PC-9 (cell line): Measurements from ENCODE around the gene MNT. TPM values are rescaled to one million over a fixed set of nuclear protein-coding genes. Genes with fewer than 3 reads are reported as not detected.

Experiments used
- BruUV-seq: library from RNA; stranded (reverse); fragments of 400-500 nt; replicated peaks from 2 replicates; lab custom pipeline; 2021; lab: Mats Ljungman, UMichigan
- CTCF ChIA-PET: fragments of 300-600 bp; sonication (Branson Sonifier 250); formaldehyde crosslinking; loops from one replicate; lab custom pipeline; 2022; ENCODE audit warnings: antibody characterized with exemption; lab: Charles Lee
- POLR2A ChIA-PET: fragments of 300-600 bp; sonication (Branson Sonifier 250); formaldehyde crosslinking; loops from one replicate; lab custom pipeline; 2022; ENCODE audit warnings: antibody characterized with exemption; ENCODE audit not compliant: unreplicated experiment; lab: Charles Lee
- DNase-seq, 2 experiments: peaks; one replicate each; pipeline versions ENCODE4 v3.0.0 to v3.0.0-alpha.2; 2015 to 2022; ENCODE audit warnings: mixed read lengths in 1 of 2
- H2AFZ ChIP-seq: fragments of 200-600 bp; sonication (generic); 2 replicates; pipeline ENCODE4 v1.8.1; 2017; ENCODE audit warnings: antibody characterized with exemption
- H3F3A ChIP-seq: fragments of 200-600 bp; sonication (generic); 2 replicates; pipeline ENCODE4 v1.8.1; 2017; ENCODE audit warnings: antibody characterized with exemption, mild to moderate bottlenecking, low read depth; ENCODE audit not compliant: insufficient read depth
- H3K27ac ChIP-seq: fragments of 200-600 bp; sonication (generic); 2 replicates; pipeline ENCODE4 v1.6.1; 2016; ENCODE audit warnings: mixed run types
- H3K27me3 ChIP-seq: fragments of 200-600 bp; sonication (generic); 2 replicates; pipeline ENCODE4 v1.6.1; 2016; ENCODE audit warnings: low read depth, mixed run types; ENCODE audit not compliant: insufficient read depth
- H3K36me3 ChIP-seq: fragments of 200-600 bp; sonication (generic); 2 replicates; pipeline ENCODE4 v1.6.1; 2016; ENCODE audit warnings: low read depth, mixed run types
- H3K4me1 ChIP-seq: fragments of 200-600 bp; sonication (generic); replicated peaks from 2 replicates; pipeline ENCODE4 v1.6.1; 2016; ENCODE audit warnings: mixed run types; ENCODE audit not compliant: insufficient read depth
- H3K4me2 ChIP-seq: fragments of 200-600 bp; sonication (generic); 2 replicates; pipeline ENCODE4 v1.6.1; 2017; ENCODE audit warnings: mixed run types
- H3K4me3 ChIP-seq: fragments of 200-600 bp; sonication (generic); 2 replicates; pipeline ENCODE4 v1.6.1; 2016; ENCODE audit warnings: mixed run types
- H3K79me2 ChIP-seq: fragments of 200-600 bp; sonication (generic); 2 replicates; pipeline ENCODE4 v1.6.1; 2017; ENCODE audit warnings: low read depth, mixed run types
- H3K9me2 ChIP-seq: fragments of 200-600 bp; sonication (generic); 2 replicates; pipeline ENCODE4 v1.8.1; 2017; ENCODE audit warnings: mild to moderate bottlenecking; ENCODE audit not compliant: insufficient read depth
- H3K9me3 ChIP-seq: fragments of 200-600 bp; sonication (generic); 2 replicates; pipeline ENCODE4 v1.8.1; 2016; ENCODE audit warnings: low read depth; ENCODE audit not compliant: insufficient read depth
- H4K20me1 ChIP-seq: fragments of 200-600 bp; sonication (generic); 2 replicates; pipeline ENCODE4 v1.8.1; 2017; ENCODE audit not compliant: insufficient read depth
- CTCF ChIP-seq: fragments of 200-600 bp; sonication (generic); conservative IDR thresholded peaks from 2 replicates; pipeline ENCODE4 v1.6.1; 2017; ENCODE audit warnings: mixed run types, antibody characterized with exemption, mild to moderate bottlenecking, moderate library complexity
- EZH2 ChIP-seq: fragments of 200-600 bp; sonication (generic); IDR thresholded peaks from 2 replicates; pipeline ENCODE4 v1.8.0; 2017; ENCODE audit warnings: antibody characterized with exemption, low read depth
- intact Hi-C: fragments of 100-400 bp; cut with micrococcal nuclease; formaldehyde crosslinking; loops from one replicate; pipeline ENCODE4 v1.10.0; 2022; ENCODE audit not compliant: unreplicated experiment
- total RNA-seq: library from RNA; stranded (reverse); gene quantifications from 2 replicates; pipeline ENCODE4 v1.2.3, GENCODE V29; 2021

Gene MNT
- total RNA-seq, 1 experiment from 2014 or later = 60.7 TPM

DNA sequence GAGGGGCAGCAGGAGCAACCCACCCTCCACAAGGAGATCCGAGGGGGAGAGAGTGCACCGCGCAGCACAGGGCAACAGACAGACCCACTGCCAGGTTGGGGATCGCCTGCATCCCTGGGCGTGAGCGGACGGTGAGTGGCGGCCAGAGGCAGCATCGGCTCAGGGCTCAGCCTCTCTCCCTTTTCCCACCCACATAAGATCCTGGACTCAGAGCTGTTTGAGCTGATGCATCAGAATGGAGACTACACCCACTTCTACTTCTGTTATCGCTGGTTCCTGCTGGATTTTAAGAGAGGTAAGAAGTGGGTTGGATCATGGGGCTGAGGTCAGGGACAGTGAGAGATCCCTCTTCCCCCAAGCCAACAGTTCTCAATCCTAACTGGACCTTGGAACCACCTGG is 23.2 kb downstream of the MNT start:
- TF ChIP-seq EZH2 (no peak), CTCF (no peak)
- ChIA-PET POLR2A (interaction anchor here (0.6 kb wide), 1 partner anchor 61 kb away, joined by 14 read pairs; no protein-coding TSS in a partner anchor), CTCF (interaction anchor here (0.6 kb wide), 1 partner anchor 30 kb away, joined by 9 read pairs; no protein-coding TSS in a partner anchor)
- no peak overlapping the region for H3K27ac ChIP-seq
- intact Hi-C loops = no loop called here
- H3F3A ChIP-seq = no peaks in the 10 kb centered on the region; the same call in 1 of the 2 replicates
- no peak overlapping the region for H3K4me2 ChIP-seq
- no peaks in the 10 kb centered on the region for H3K27me3 ChIP-seq
- H3K4me1 ChIP-seq = no peaks in the 10 kb centered on the region
- no peaks in the 10 kb centered on the region for H3K79me2 ChIP-seq
- DNase-seq = no peak
- no peaks in the 10 kb centered on the region for H4K20me1 ChIP-seq
- no peaks in the 10 kb centered on the region for H3K36me3 ChIP-seq
- no peaks in the 10 kb centered on the region for H3K9me3 ChIP-seq
- no peak overlapping the region for H3K4me3 ChIP-seq
- no peaks in the 10 kb centered on the region for H3K9me2 ChIP-seq
- BruUV-seq = no TSS peak
- H2AFZ ChIP-seq = no peak overlapping the region

DNA sequence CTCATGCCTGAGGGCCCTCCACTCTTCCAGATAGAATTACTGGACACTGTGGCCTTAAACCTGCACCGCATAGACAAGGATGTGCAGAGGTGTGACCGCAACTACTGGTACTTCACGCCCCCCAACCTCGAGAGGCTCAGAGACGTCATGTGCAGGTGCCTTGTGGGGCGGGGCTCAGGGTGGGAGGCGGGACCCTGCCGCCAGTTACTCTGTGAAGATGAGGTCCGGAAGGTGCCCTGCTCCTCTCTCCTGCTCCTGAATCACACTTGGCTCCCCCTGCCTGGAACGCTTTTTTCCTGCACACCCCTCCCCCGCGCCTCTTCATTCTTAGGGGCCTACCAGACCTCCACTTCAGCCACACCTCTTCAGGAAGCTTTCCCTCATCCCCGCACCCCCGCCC is 24.8 kb downstream of the MNT start:
- Histone ChIP-seq H3K4me2 (no peak overlapping the region), H3K9me3 (no peaks in the 10 kb centered on the region), H3F3A (no peaks in the 10 kb centered on the region; the same call in 1 of the 2 replicates), H3K4me3 (no peak overlapping the region), H3K79me2 (no peaks in the 10 kb centered on the region), H3K4me1 (no peaks in the 10 kb centered on the region), H2AFZ (no peak overlapping the region), H3K36me3 (no peaks in the 10 kb centered on the region), H3K27me3 (no peaks in the 10 kb centered on the region), H3K27ac (no peak overlapping the region), H3K9me2 (no peaks in the 10 kb centered on the region), H4K20me1 (no peaks in the 10 kb centered on the region)
- intact Hi-C loops = no loop called here
- DNase-seq = no peak
- ChIA-PET CTCF (no interaction called here), POLR2A (interaction anchor here (0.5 to 0.6 kb wide), 2 partner anchors 26 to 178 kb away, joined by 4 to 6 read pairs; no protein-coding TSS in a partner anchor)
- TF ChIP-seq CTCF (no peak), EZH2 (no peak)
- no TSS peak for BruUV-seq

DNA sequence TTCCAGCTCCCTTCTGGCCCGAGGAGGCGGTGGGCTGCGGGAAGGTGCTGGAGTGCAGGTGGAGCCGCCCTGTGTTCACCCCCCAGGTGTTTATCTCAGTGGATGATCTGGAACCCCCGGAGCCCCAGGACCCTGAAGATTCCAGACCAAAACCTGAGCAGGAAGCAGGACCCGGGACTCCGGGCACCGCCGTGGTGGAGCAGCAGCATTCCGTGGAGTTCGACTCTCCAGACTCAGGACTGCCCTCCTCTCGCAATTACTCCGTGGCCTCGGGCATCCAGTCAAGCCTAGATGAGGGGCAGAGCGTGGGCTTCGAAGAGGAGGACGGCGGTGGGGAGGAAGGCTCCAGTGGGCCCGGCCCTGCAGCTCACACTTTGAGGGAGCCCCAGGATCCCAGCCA is 25.5 kb downstream of the MNT start:
- Histone ChIP-seq H3K4me3 (no peak overlapping the region), H2AFZ (no peak overlapping the region), H3F3A (no peaks in the 10 kb centered on the region; the same call in 1 of the 2 replicates), H3K27me3 (no peaks in the 10 kb centered on the region), H3K36me3 (no peaks in the 10 kb centered on the region), H3K4me2 (no peak overlapping the region), H3K79me2 (no peaks in the 10 kb centered on the region), H4K20me1 (no peaks in the 10 kb centered on the region), H3K9me2 (no peaks in the 10 kb centered on the region), H3K9me3 (no peaks in the 10 kb centered on the region), H3K27ac (no peak overlapping the region), H3K4me1 (no peaks in the 10 kb centered on the region)
- ChIA-PET POLR2A (interaction anchor here (0.7 kb wide), 1 partner anchor 382 kb away, joined by 3 read pairs; no protein-coding TSS in a partner anchor), CTCF (no interaction called here)
- DNase-seq = no peak
- TF ChIP-seq CTCF (no peak), EZH2 (no peak)
- no TSS peak for BruUV-seq
- intact Hi-C loops = no loop called here
